Stomach (tissue), 9 donors: ENCODE results near the gene MEOX2. TPM values are rescaled to one million over a fixed set of nuclear protein-coding genes. Genes with fewer than 3 reads are reported as not detected.

Experiments used
- DNase-seq, 2 donors: peaks; one replicate each; pipeline versions ENCODE4 v3.0.0 to v3.0.0-alpha.2; 2013 to 2019
- H3K27ac ChIP-seq, 5 donors: fragments of 200-600 bp in 4 of 5; sonication (generic) in 4 of 5; one replicate each; pipeline ENCODE4 v1.5.1; 2013 to 2019; ENCODE audit warnings: mild to moderate bottlenecking in 1 of 5, moderate library complexity in 1 of 5
- H3K27me3 ChIP-seq, 3 donors: fragments of 200-600 bp; sonication (generic); one replicate each; pipeline ENCODE4 v1.5.1; 2017 to 2019; ENCODE audit warnings: mixed run types in 1 of 3
- H3K36me3 ChIP-seq, 4 donors: fragments of 200-600 bp; sonication (generic); 1 replicate in 3 of 4; 2 replicates in 1 of 4; pipeline ENCODE4 v1.5.1; 2016 to 2019
- H3K4me1 ChIP-seq, 4 donors: fragments of 200-600 bp; sonication (generic); one replicate each; pipeline ENCODE4 v1.5.1; 2016 to 2019
- H3K4me3 ChIP-seq, 4 donors: fragments of 200-600 bp; sonication (generic) in 3 of 4; one replicate each; pipeline ENCODE4 v1.5.1; 2016 to 2019; ENCODE audit warnings: mild to moderate bottlenecking in 1 of 4
- H3K9me3 ChIP-seq, 4 donors: fragments of 200-600 bp; sonication (generic); one replicate each; pipeline ENCODE4 v1.5.1; 2016 to 2019
- EP300 ChIP-seq: sonication (generic); formaldehyde crosslinking; IDR thresholded peaks from one replicate; pipeline ENCODE4 v1.6.1; 2017; ENCODE audit warnings: antibody characterized with exemption
- POLR2A ChIP-seq, 4 donors: fragments of 450-650 bp; IDR thresholded peaks; one replicate each; pipeline ENCODE4 v1.6.1; 2016; ENCODE audit warnings: antibody characterized with exemption in 4 of 4, control low read depth in 2 of 4, mild to moderate bottlenecking in 1 of 4, moderate library complexity in 1 of 4
- POLR2AphosphoS5 ChIP-seq, 3 donors: sonication (generic); formaldehyde crosslinking; IDR thresholded peaks; one replicate each; pipeline ENCODE4 v1.6.1; 2016; ENCODE audit warnings: antibody characterized with exemption in 3 of 3
- WGBS, 5 donors: extraction: QIAGEN DNeasy Blood & Tissue Kit in 3 of 5; methylation state at CpG; one replicate each; pipeline versions ENCODE4 v1.1.5 to v1.1.7; 2013 to 2018; 5-methylcytosine and 5-hydroxymethylcytosine counted together
- intact Hi-C: fragments of 100-400 bp; cut with DNase I; formaldehyde crosslinking; loops from one replicate; pipeline ENCODE4 v1.15.1; 2023; ENCODE audit warnings: low total_unique reads
- polyA plus RNA-seq, 3 donors: library from polyadenylated mRNA; stranded (reverse); fragments of 200-250 nt; gene quantifications; one replicate each; pipeline ENCODE4 v1.2.3, GENCODE V29; 2013
- total RNA-seq, 5 donors: library from RNA; depleted of rRNA; stranded (reverse); fragments of >200 nt; gene quantifications; one replicate each; pipeline versions ENCODE4 v1.1.0 to v1.2.3, GENCODE V29; 2014 to 2016
- TF ChIP-seq, protein P1 (sequence below), 7 experiments: fragments of 450-650 bp in 4 of 7; fragments of 200-600 bp in 3 of 7; sonication (generic) in 3 of 7; IDR thresholded peaks; one replicate each; pipeline ENCODE4 v1.5.1; 2016 to 2019; ENCODE audit warnings: antibody characterized with exemption in 7 of 7, control low read depth in 2 of 7, mild to moderate bottlenecking in 1 of 7
- donor health status: healthy with polysubstance abuse.
- donor health status: Bipolar disorder and iron deficiency.
- donor health status: healthy.

The MEOX2 gene
- total and polyA plus RNA-seq, 8 donors: 0.12 to 13.8 (median 0.57) TPM; not detected in 4

DNA sequence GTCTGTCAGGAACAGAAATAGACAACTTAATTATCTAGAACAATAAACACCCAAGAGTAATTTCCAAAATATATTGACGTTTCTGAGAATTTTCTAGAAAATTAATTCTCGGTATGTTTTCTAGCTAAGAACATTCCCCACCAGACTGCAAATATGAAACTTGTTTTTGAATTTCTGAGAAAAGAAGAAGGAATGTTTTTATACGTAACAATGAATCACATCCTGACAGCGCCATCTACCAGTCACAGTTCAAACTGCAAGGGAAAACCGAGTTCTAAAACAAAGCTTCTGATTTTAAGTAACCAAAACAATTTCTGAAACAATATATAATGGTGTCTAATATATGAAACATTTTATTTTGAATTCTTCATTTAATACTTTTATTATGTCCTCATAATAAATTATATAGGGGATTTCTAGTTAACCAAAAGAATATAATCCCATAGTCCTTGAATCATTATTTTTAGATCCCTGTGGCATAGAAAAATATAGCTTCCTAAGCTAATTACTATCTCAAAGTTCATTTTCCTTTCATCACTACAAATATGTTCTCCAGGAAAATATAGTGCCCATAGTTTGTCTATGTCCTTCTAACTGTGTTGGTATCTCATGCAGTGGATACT is 34.5 kb upstream of the MEOX2 start:
- Histone ChIP-seq H3K4me1 (no peaks in the 10 kb centered on the region), H3K36me3 (no peaks in the 10 kb centered on the region), H3K27ac (no peak overlapping the region), H3K27me3 (no peaks in the 10 kb centered on the region), H3K9me3 (no peaks in the 10 kb centered on the region), H3K4me3 (no peak overlapping the region)
- 38 to 43% (median 40%) methylated on average over 5 of the region's 5 CpGs for WGBS, 5 donors
- intact Hi-C loops: no loop called here
- peak in 1 of 2 donors; percentile 34 for DNase-seq
- TF ChIP-seq POLR2AphosphoS5 (IDR thresholded peaks at IDR 0.05) (no peak), EP300 (no peak)
- TF ChIP-seq, protein P1, sequence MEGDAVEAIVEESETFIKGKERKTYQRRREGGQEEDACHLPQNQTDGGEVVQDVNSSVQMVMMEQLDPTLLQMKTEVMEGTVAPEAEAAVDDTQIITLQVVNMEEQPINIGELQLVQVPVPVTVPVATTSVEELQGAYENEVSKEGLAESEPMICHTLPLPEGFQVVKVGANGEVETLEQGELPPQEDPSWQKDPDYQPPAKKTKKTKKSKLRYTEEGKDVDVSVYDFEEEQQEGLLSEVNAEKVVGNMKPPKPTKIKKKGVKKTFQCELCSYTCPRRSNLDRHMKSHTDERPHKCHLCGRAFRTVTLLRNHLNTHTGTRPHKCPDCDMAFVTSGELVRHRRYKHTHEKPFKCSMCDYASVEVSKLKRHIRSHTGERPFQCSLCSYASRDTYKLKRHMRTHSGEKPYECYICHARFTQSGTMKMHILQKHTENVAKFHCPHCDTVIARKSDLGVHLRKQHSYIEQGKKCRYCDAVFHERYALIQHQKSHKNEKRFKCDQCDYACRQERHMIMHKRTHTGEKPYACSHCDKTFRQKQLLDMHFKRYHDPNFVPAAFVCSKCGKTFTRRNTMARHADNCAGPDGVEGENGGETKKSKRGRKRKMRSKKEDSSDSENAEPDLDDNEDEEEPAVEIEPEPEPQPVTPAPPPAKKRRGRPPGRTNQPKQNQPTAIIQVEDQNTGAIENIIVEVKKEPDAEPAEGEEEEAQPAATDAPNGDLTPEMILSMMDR (IDR thresholded peaks at IDR 0.05): peak in 4 of 7 experiments; percentile 23 to 61 (median 37)

DNA sequence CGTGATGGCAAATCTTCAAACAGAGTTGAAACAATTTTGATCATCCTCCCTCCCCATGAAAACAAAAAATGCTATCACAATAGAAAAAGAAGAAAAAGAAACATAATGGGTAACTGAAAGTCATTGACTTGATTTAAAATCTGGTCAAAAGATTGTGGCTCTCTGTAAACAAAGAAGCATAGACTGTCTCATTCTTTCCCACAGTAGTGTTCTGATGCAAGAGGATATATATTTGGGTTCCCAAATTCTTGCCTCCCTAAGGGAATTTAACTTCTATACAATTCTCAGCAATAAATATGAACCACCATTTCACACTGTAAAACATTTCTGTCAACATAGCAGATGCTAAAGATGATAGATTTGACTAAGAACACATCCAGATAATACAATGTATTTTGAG is 32.8 kb upstream of the MEOX2 start:
- no peak for DNase-seq
- WGBS, 5 donors: 80 to 88% (median 84%) methylated on average over 1 of the region's 1 CpG
- H3K27ac ChIP-seq: no peak overlapping the region
- H3K4me1 ChIP-seq: no peaks in the 10 kb centered on the region
- no peaks in the 10 kb centered on the region for H3K9me3 ChIP-seq
- no peaks in the 10 kb centered on the region for H3K27me3 ChIP-seq
- H3K4me3 ChIP-seq: no peak overlapping the region
- TF ChIP-seq, protein P1 (IDR thresholded peaks at IDR 0.05): no peak
- TF ChIP-seq POLR2A (IDR thresholded peaks at IDR 0.05): no peak
- TF ChIP-seq EP300: no peak
- no peak for TF ChIP-seq POLR2AphosphoS5 (IDR thresholded peaks at IDR 0.05)
- no peaks in the 10 kb centered on the region for H3K36me3 ChIP-seq
- intact Hi-C loops: no loop called here

DNA sequence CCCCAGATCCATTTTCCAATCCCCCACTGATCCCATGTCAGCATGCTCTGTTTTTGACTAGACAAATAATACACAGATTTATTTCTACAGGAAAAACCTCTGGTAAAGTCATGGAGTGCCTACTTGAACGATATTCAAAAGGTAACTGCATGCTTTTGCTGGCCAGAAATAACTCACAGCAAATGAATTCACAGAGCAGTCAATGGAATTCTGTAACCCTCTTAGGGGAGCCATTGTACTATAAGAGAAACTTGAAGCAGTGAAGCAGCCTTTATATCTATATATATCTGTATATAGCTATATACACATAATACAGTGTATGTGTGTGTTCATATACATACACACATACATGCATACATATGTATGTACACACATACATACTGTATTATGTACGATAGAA is 29.0 kb upstream of the MEOX2 start:
- H3K4me3 ChIP-seq: no peak overlapping the region
- no peaks in the 10 kb centered on the region for H3K27me3 ChIP-seq
- H3K27ac ChIP-seq: no peak overlapping the region
- H3K4me1 ChIP-seq: no peaks in the 10 kb centered on the region
- intact Hi-C loops: no loop called here
- no peaks in the 10 kb centered on the region for H3K36me3 ChIP-seq
- H3K9me3 ChIP-seq: no peaks in the 10 kb centered on the region
- TF ChIP-seq EP300 (no peak), POLR2AphosphoS5 (IDR thresholded peaks at IDR 0.05) (no peak), POLR2A (IDR thresholded peaks at IDR 0.05) (no peak)
- TF ChIP-seq, protein P1 (IDR thresholded peaks at IDR 0.05): no peak
- 63 to 78% (median 68%) methylated on average over 2 of the region's 2 CpGs for WGBS, 5 donors
- no peak for DNase-seq

DNA sequence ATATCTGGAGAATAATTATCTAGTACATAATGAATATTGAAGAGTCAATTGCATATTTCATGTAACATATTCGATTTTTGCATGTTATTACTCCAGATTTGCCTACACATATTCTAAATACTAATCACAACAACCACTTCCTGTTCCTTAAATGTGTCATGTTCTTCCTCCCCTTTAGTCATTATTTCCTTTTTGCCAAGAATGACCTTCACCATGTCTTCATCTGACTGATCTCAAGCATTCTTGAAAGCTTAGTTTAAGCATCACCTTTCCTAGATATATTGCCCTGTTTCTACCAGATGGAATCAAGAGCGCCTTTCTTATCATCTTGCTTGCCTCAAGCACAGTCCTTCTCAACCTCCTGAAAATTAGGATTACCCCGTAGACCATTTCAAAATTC is 23.5 kb upstream of the MEOX2 start:
- no peak for TF ChIP-seq EP300
- TF ChIP-seq, protein P1 (IDR thresholded peaks at IDR 0.05): no peak
- no peak for TF ChIP-seq POLR2AphosphoS5 (IDR thresholded peaks at IDR 0.05)
- no peak for TF ChIP-seq POLR2A (IDR thresholded peaks at IDR 0.05)
- 71 to 83% (median 76%) methylated on average over 3 of the region's 3 CpGs for WGBS, 5 donors
- intact Hi-C loops: no loop called here

More for the DNA sequence above, 23.5 kb upstream of the MEOX2 start:
- Histone ChIP-seq H3K4me3 (no peak overlapping the region), H3K27me3 (no peaks in the 10 kb centered on the region), H3K36me3 (no peaks in the 10 kb centered on the region), H3K4me1 (no peaks in the 10 kb centered on the region), H3K9me3 (no peaks in the 10 kb centered on the region), H3K27ac (no peak overlapping the region)
- DNase-seq: no peak
